GM21447 (cell line): ENCODE results near the gene DNASE2.
"Not testable (repeated sequence)": the region's sequence is repeated elsewhere in the genome, so short reads cannot be mapped to it uniquely, and the experiment has no call there.

Source experiments
- ATAC-seq: cut with Tn5 transposase; IDR thresholded peaks from one replicate; pipeline ENCODE4 v1.9.1; 2021; ENCODE audit not compliant: unreplicated experiment

Gene DNASE2

DNA sequence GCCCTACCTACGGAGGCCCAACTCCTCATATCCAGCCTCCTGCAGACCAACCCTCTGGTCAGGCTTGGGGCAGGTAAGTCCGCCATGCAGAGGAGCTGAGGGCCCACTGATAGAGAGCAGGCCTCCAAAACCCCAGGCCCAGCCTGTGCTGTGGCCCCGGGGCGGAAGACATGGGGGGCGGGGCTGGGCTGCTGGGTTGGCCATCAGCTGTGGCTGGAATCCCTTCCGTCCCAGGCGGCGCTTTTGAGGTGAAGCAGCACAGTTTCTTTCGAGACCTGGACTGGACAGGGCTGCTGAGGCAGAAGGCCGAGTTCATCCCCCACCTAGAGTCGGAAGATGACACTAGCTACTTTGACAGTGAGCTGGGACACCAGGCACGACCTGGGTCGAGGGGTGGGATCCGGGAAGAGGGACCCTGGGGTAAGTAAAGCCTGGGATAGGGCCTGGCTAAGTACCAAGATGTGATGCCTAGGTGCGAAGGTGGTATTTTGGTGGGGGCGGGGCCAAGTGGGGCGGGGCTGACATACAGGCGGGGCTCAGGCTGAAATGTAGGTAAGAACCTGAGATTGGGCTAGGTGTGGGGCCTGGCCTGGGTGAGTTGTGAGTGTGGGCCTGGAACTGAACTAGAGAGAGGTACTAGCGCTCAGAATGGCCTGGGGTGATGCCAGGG, 15.4 kb downstream of the DNASE2 start:
- ATAC-seq = no peak

DNA sequence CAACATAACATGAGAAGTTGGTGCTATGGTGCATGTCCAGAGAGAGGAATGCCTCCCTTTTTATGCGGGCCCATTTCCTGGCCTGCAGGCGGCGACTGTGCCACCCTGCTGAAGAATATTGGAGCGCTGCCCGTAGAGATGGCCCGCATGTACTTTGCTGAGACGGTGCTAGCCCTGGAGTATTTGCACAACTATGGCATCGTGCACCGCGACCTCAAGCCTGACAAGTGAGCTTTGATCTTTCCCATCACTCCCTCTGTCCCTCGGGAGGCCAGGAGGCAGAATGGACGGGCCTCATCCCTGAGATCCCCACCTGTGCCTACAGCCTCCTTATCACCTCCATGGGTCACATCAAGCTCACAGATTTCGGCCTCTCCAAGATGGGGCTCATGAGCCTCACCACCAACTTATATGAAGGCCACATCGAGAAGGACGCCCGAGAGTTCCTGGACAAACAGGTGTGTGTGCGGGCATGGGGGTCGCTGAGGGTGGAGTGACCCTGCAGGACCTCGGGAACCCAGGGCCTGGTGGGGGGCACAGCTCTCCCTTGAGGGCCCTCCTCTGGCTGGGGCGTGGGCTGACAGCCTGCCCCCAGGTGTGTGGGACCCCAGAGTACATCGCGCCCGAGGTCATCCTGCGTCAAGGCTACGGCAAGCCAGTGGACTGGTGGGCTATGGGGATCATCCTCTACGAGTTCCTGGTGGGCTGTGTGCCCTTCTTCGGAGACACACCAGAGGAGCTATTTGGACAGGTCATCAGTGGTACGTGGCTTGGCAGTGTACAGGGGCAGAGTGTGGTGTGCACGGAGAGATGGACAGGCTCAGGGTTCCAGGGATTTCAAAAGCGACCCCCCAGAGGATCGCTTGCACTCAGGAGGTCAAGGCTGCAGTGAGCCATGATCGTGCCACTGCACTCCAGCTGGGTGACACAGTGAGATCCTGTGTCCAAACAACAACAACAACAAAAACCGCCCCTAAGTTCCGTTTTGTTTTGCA, 16.2 kb downstream of the DNASE2 start:
- ATAC-seq = no peak

DNA sequence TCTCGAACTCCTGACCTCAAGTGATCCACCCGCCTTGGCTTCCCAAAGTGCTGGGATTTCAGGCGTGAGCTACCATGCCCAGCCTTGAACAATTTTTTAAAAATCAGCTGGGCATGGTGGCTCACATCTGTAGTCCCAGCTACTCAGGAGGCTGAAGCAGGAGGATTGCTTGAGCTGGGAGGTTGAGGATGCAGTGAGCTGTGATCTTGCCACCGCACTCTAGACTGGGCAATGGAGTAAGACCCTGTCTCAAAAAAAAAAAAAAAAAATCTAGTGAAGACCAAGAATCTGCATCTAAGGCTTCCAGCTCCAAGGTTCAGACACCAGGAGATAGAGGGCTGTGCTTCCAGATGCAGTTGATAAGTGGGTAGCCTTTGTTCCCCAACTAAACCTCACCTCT, 17.1 kb downstream of the DNASE2 start:
- no peak for ATAC-seq

DNA sequence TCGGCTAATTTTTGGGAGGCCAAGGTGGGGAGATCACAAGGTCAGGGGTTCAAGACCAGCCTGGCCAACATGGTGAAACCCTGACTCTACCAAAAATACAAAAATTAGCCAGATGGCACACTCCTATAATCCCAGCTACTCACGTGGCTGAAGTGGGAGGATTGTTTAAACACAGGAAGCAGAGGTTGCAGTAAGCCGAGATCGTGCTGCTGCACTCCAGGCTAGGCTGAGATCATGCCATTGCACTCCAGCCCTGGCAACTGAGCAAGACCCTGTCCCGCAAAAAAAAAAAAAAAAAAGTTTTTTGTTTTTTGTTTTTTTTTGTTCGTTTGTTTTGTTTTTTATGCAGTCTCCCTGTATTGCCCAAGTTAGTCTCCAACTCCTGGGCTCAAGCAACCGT, 21.7 kb downstream of the DNASE2 start:
- no peak for ATAC-seq

DNA sequence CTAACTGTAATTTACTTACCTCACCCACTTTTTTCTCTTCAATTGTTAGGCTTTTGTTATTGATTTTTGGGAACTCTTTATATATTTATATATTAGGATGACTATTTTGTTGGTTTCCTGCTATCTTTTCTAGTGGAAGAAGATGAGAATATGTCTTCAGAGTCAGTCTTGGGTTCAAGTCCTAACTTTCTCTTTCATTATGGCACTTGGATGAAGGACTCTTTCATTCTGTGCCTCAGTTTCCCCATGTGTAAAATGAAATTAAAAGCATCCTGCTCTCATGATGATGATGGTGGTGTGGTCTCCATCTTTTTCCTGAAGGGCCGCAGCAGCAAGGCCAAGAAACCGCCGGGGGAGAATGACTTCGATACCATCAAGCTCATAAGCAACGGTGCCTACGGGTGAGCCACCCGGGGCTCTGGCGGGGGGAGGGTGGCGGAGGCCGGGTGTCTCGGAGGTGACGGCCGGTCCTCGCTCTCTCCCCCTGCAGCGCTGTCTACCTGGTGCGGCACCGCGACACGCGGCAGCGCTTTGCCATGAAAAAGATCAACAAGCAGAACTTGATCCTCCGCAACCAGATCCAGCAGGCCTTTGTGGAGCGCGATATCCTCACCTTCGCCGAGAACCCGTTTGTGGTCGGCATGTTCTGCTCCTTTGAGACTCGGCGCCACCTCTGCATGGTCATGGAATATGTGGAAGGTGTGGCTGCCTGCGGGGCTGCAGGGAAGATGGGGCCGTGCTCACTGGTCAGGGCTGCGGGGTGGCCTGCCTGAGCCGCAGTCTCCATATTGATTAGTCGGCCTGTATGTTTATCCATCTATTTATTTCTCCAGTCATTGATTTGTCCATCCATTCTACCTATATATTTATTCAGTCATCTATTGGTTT, 23.0 kb downstream of the DNASE2 start:
- ATAC-seq = no peak

DNA sequence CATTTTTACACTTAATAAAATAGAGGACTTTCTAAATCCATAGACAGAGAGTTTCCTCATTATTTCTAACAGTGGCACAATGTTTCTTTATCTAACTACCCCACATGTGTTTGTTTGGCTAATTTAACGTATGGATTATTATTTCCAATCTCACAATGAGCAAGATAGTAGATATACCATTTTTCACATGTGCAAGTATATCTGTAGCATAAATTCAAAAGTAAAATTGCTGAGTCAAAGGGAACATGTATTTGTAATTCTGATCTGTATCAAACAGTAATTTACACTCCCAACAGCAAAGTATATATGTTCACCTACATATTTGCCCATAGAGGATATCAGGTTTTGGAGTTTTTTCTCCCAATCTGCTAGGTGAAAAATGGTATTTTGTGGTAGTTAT, 24.6 kb downstream of the DNASE2 start:
- ATAC-seq = no peak

DNA sequence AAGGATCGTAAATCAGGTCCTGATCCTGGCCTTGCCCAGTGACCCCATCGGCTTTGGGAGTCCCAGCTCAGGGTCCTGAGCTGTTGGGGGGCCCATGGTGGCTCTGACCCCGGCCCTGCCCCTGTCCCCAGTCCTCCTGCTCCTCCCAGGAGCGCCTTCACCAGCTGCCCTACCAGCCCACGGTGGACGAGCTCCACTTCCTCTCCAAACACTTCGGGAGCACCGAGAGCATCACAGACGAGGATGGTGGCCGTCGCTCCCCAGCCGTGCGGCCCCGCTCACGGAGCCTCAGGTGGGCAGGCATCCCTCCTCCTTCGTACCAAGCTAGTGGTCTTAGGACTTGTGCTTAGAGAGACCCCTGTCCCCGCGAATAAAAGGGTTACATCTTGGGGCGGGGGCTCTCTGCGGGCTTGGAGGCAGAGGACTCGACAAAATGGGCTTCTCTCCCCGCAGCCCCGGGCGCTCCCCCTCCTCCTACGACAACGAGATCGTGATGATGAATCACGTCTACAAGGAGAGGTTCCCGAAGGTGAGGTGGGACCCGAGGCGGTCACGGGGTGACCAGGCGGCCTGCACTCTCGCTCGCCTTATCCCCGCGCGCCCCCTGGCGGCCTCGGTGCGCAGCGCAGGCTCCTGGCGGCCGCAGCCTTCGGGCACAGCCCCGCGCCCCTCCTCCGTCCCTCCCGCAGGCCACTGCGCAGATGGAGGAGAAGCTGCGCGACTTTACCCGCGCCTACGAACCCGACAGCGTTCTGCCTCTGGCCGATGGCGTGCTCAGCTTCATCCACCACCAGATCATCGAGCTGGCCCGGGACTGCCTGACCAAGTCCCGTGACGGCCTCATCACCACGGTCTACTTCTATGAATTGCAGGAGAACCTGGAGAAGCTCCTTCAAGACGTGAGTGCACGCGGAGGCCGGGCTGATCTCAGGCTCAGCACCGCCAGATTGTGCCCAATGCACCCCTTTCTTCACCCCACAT, 33.8 kb downstream of the DNASE2 start:
- no peak for ATAC-seq

DNA sequence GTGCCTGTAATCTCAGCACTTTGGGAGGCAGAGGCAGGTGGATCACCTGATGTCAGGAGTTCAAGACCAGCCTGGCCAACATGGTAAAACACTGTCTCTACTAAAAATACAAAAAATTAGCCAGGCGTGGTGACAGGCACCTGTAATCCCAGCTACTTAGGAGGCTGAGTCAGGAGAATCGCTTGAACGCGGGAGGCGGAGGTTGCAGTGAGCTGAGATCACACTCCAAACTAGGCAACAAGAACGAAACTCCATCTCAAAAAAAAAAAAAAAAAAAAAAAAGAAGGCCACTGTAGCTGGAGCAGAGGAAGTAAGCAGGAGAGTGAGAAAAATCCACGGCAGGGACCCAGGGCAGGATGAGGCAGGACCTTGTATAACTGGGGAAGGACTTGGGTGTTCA, 34.6 kb downstream of the DNASE2 start:
- not testable (repeated sequence) for ATAC-seq

DNA sequence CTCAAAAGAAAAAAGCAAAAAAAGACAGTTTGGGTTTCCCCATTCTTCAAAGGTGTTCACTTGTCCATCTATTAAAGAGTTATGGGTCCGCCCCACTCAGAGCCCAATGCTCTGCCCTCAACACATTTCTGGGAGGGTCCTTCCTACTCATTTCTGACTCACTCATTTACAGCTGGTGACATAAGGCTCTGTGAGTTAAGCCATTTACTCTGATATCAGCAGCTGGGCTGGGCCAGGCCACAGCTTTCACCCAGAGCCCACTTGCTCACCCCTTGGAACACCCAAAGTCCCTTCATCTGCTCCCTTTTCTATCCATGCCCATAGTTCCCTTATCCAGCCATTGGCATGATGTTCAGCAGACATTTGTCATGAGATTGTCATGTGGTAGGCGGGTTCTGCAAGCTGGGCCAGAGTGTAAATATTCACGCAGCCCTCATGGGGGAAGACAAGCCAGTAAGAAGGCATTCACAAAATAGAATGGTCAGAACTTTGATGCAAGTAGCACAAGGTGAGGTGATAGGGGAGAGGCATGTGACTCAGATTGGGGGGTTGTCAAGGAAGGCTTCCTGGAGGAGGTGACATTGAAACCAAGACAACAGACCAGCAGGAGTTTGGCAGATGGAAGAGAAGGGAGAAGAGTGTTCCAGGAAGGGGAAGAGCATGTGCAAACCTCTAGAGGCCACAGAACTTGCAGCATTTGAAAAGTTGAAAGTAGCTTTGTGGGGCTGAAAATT, 37.1 kb downstream of the DNASE2 start:
- ATAC-seq = no peak

DNA sequence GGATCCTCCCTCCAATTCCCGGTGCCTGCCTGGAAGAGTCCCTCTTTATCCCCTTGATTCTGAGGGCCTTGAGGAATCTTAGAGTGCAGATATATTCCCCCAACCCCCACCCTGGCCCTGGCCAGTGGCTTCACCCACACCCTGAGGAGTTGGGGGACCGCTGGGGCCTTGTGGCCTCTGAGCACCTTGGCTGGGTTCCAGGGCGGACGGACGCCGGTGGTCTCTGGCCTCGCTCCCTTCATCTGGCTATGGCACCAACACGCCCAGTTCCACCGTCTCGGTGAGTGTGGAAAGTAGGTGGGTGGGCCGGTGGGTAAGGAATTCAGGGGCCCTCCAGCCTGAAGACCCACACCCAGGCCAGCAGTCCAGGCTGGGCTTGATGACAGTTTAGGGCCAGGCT, 37.9 kb downstream of the DNASE2 start:
- ATAC-seq = no peak

DNA sequence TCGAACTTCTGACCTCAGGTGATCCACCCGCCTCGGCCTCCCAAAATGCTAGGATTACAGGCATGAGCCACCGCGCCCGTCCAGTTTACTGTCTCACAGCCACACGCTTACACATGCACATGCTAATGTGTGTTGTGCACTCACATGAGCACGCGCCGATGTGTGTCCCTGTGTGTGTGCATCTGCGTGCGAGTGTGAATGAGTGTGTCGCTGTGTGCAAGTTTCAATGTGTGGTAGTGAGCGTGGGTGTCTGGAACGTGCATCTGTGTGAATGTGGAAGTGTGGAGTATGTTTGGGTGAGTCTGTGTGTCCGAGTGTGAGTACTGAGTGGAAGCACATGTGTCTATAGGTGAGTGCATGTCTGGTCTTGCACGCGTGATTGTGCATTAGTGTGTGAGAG, 38.7 kb downstream of the DNASE2 start:
- ATAC-seq = no peak

DNA sequence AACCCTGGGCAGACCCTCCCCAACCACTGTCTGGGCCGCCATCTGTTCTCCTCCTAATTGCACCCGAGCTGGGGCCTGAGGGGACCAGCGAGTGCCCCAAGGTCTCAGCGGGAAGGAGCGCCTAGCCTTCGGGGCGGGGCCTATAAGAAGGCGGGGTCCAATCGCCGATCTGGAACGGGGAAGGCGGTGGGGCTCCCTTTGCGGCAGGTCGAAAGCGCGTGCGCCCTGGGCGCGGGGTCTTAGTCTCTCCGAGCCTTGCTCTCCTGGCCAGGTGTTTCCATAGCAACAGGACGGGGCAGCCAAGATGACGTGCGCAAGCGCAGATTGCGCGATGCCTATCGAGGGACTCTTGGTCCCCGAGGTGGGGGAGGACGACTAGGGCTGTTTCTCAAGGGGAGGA, 40.2 kb downstream of the DNASE2 start:
- no peak for ATAC-seq

DNA sequence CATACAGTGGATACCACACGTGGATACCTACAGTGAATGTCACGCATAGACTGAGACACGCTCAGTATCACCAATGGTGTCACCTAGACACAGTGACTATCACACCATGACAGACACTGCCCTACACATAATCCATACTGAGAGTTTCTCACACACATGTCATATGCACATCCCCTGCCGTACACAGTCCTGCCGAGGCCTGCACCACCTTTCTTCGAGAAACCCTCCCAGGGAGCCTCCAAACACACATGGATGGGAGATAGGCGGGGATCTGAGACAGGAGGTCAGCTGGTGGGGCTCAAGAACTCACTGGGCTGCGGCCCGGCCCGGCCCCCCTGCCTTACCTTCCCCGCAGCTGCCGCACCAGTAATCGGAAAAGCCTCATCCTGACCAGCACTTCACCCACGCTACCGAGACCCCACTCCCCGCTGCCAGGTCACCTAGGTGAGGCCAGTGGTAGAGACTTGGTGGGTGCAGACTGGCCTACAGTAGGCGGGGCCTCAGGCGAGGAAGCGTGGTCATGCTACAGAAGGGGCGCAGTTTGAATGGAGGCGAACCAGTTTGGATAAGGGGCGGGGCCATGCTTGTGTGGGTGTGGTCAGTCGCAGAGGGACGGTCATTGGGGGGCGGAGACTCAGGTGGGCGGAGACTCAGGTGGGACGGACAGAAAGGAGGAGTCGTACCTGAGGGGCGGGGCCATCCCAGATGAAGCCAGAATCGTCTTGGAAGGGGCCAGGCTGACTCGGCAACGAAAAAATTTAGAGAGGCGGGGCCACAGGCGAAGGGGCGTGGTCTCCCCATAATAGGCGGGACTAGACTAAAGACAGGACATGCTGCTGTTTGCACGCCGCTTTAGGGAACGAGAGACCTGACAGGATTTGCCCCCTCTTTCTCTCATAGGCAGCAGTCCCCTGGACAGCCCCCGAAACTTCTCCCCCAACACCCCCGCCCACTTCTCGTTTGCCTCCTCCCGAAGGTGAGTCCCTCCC, 40.9 kb downstream of the DNASE2 start:
- ATAC-seq = no peak

DNA sequence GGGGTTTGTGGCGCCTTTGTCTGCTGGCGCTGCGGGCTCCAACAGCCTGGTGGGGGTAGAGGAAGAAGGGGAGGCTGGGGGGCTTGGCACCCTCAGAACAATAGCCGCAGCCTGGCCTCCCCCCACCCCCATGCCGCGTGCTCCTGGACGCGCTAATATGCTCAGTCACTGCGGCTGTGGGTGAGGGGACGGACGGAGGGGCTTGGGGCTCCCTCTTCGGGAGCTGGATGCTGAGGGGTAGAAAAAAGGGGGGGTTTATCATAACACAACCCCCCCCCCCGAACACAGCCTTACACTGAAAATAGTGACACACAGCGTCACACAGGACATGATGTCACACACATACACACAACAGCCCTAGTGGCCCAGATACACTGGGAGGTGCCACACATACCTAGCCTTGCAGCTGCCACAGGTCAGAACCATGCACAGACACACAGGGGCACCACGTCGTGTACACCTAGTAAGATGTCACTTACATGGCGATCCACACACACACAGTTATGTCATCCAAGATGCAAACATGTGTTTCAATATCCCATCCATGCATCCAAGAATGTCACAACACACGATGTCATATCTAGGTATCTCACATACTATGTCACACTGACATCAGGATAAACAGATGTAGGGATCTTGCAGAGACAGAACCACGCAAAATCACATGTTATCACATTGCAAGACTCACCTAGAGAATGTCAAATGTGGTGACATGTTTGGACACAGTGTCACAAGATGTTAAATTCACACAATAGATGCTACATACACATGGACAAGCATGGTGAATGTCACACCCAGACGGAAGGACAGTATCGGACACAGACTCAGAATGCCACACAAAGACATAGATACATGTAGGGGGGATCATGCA, 42.1 kb downstream of the DNASE2 start:
- ATAC-seq = no peak

DNA sequence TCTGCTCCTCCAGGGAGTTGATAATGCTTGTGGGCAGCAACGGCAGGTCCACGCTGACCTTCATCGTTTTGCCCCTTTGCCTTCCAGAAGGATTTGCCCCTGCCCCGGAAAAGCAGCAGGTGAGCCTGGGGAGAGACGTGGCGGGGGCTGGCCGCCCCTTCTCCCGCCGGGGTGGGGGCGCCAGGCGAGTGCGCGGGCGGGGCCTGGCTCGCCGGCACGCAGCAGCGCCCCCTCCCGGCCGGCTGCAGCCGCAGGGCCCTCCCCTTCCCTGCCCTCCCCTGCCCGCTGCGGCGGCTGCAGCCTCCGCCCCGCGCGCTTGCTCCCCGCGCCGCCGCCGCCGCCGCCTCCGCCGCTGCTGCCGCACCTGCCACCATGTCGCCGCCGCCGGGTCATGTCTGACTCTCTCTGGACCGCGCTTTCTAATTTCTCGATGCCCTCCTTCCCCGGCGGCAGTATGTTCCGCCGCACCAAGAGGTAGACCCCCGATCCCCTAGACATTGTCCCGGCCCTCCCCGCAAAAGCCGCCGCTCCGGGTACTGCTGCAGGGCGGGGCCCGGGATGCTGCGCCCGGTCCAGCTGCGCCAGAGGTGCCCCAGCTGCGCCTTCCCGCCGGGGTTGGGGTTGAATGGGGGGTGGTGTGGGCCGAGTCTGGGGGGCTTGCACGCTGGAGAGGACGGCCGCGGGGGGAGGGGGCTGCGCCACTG, 42.9 kb downstream of the DNASE2 start, which contains the start of gene MAST1:
Gene MAST1, plus strand, starts transcription at position 334 of the 704 bp plus-strand sequence. Its CDS starts 58 bp downstream, at position 392.
- no peak for ATAC-seq

DNA sequence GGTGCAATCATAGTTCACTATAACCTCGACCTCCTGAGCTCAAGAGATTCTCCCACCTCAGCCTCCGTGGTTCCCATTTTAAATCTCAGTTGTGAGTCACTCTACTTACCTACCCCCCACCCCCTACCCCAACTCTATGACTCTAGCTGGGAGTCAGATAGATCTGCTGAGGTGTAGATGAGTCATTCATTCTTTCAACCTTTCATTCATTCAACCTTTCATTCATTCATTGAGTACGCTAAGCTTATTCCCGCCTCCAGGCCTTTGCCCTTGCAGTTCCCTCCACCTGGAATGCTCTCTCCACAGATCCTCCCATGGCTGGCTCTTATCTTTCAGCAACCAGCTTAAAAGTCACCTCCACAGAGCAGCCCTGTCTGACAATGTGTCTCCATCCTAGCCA, 44.0 kb downstream of the DNASE2 start:
- no peak for ATAC-seq

DNA sequence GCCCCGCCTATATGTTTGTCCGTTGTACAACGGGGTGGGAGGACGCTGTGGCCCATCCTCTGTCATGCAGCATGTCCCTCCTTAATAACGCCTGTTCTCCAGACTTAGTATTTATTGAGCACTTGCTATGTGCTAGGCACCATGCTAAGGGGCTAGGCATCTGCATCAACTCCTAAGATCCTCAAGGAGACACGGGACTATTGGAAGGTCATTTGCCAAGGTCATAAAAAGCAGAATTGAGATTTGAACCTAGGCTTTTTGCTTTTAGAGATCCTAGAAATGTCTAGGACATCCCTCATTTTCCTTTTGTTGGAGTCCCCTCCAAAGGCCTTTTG, 44.8 kb downstream of the DNASE2 start:
- no peak for ATAC-seq
